GM19438 (cell line): Measurements from ENCODE around the gene TEKT5.
"Not testable (repeated sequence)": the region's sequence is repeated elsewhere in the genome, so short reads cannot be mapped to it uniquely, and the experiment has no call there.

Experiments
- ATAC-seq: cut with Tn5 transposase; IDR thresholded peaks from one replicate; pipeline ENCODE4 v1.9.1; 2021; ENCODE audit warnings: low read depth; ENCODE audit not compliant: unreplicated experiment

TEKT5 gene

DNA sequence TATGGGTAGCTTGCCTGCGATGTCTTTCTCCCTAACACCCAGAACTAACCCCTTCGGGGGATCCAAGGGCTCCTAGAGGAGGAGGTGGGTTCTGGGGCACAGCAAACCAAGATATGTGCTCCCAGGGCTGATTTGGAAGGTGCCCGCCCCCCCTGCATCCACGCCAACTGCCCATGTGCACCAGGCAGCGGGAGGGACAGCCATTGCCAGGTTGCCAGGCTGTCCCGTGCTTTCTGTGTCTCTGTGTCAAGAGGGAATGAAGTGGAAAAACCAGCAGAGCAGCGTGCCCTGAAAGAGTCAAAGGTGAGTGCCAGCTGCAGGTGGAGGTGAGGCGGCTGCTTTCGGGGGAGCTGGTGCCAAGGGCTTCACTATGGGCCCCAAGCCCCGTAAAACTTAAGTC is 6.4 kb downstream of the TEKT5 start:
- ATAC-seq: no peak

DNA sequence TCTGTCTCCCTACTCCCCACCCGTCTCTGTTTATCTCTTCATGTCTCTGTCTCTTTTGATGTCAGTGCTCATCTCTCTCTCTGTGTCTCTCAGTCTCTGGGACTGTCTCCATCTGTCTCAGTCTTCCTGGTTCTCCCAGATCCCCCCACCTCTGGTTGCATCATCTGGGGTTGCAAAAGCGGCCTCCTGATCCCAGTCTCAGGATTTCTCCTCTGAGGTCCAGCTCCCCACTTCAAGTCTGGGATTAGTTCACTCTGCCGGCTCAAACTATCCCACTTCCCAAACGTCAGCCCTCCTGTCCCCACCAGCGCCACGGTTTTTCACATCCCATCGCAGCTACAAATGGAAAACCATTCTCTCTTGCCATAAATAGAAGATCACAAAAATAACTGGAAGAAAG is 9.0 kb downstream of the TEKT5 start:
- ATAC-seq: no peak

DNA sequence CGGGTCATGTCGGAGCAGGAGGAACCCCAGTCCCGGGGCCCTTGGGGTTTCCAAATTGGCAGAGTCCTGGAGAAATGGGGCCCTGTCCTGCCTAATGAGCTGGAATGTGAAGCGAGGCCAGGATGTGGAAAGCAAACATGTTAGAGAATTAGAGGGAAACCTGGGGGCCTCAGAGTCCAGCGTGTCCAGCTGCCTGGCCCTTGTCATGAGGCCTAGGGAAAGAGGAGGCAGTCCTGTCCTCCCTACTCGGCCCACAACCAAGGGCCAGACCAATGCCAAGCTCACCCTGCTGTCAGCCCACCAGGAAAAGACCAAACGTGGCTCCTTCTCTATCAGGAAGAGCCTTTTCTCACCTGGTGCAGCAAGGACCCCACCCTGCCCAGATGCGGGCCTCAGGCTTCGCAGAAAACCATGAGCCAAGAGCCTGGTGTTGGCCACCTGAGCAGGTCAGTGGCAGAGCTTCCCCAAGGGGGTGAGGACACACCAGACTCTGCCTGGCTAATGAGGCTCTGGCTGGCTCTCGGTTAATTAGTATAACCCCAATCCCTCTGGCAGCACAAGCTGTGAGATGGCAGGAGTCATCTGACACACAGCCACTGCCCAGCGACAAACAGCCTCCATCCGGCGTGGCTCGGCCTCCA is 10.1 kb downstream of the TEKT5 start:
- ATAC-seq: no peak

DNA sequence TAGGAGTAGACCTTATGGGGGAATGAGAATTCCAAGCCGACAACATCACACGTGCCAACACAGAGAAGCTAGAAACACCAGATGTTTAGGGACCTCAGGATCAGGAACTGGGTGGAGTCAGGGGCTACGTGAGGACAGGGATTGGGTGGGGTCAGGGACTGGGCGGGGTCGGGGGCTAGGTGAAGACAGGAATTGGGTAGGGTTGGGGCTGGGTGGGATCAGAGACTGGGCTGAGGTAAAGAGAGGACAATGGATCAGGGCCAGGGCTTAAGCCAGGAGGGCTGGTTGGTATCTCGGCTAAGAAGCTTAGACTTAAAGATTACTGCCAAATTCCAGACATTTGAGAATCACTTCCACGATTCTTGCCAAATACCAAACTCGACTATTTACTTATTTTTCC is 11.6 kb downstream of the TEKT5 start:
- ATAC-seq: no peak

DNA sequence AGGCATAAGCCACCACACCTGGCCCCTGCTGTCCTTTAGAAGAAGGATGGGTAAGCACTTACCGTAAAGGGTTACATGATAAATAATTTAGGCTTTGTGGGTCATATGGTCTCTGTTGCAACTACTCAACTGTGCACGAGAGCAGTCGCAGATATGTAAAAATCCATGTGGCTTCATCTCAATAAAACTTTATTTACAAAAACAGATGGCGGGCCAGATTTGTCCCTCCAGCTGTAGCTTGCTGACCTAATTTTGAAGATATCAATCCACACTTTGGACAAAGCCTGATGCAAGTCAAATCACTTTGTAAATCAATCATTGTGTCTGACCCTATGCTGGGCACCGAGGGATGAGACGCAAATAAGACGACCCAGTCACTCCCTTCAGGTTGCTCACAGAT is 12.1 kb downstream of the TEKT5 start:
- ATAC-seq: no peak

DNA sequence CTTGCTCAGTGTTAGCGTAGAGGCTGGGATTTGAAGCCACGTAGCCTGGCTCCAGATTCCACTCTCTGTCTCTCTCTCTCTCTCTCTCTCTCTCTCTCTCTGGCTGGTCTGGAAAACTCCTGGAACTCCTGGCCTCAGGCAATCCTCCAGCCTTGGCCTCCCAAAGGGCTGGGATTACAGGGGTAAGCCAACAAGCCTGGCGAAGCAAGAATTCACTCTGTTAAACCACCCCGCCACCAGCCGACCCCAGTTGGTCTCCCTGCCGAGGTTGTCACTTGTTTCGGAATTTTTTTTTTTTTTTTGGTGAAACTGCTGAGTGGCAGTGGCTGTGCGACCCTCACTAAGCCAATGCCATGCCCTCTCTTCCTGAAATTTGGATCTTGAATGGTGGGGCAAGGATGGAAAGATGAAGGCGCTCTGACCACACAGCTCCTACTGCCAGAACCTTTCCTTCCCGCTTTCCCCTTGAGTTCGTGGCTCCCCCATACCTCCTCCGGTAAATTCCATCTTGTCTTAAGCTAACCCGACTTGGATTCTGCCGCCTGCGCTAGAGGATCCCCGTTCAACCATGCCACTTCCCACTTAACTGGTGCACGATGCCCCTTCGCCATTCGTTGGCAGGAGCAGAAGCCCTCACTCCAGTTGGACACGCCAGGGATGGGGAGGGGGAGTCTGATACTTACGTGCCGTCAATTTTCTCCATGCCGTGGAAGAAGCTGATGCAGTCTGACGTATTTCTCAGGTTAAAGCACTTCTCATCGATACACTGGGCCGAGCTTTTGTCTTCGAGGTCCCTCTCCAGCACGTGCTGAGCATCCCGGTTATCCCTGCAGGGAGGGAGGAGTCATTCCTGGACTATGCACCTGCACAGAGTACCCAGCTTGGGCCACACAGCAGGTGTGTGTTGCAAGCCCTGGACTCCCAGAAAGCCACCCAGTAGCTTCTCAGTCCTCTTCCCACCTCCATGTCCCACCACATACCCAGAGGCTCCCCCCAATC is 13.1 kb downstream of the TEKT5 start:
- no peak for ATAC-seq

DNA sequence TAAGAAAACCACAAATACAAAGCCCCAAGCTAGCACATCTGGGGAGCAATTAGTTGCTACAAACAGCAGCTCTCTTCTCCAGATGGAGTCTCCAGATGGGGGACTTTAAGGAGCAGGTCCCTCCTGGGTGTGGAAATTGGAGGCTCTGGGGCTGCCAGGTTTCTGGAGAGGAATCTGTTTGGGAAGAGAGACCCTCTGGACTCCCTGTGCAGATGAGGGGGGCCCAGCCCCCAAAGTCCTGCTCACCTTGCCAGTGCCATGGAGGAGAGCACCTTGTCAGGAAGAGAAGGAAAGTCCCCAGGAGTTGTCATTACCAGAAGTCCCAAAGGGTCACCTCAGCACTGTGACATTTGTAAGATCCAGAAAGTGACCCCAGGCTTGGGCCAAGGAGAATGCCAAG is 14.8 kb downstream of the TEKT5 start:
- ATAC-seq: no peak

DNA sequence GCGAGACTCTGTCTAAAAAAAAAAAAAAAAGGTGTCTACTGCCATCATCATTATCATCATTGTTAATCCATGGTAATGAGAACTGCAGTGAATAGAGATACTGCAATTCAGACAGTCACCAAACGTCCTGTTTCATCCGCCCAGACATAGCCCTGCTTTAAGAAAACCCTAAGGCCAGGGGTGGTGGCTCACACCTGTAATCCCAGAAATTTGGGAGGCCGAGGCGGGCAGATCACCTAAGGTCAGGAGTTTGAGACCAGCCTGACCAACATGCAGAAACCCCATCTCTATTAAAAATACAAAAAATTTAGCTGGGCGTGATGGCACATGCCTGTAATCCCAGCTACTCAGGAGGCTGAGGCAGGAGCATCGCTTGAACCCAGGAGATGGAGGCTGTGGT is 15.3 kb downstream of the TEKT5 start:
- ATAC-seq: not testable (repeated sequence)

DNA sequence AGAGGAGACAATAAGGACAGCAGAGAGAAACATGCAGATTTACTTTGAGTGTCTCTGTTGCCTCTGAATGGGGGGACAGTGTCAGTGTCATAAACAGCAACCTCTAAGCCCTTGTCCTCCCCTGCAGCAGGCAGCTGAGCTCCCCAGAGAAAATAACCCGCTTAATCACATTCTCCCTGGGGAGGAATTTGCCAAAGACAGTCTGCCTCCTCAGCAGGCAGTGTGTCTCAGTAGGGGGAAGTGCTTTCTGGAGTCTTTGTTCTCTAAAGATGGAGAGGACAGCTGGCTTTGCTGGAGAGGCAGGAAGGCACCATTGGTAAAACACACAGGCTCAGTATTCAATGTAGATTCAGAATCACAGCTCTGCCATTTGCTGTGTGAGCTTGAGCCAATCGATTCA is 16.1 kb downstream of the TEKT5 start:
- ATAC-seq: no peak

DNA sequence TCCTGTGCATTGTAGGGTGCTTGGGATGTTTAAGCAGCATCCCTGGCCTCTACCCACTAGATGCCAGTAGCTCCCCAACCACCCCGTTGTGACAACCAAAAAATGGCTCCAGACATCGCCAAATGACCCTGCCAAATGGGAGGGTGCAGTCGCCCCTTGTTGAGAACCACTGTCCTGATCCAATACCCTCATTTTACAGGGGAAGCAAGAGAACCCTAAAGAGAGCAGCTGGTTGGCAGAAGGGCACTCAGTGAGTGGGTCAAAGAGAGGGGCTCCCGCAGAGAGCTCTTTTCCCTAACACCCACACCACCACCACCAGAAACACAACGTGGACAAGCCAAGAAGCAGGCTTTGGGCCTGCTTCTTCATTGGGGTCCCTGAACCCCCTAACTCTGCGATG is 18.4 kb downstream of the TEKT5 start:
- ATAC-seq: no peak

DNA sequence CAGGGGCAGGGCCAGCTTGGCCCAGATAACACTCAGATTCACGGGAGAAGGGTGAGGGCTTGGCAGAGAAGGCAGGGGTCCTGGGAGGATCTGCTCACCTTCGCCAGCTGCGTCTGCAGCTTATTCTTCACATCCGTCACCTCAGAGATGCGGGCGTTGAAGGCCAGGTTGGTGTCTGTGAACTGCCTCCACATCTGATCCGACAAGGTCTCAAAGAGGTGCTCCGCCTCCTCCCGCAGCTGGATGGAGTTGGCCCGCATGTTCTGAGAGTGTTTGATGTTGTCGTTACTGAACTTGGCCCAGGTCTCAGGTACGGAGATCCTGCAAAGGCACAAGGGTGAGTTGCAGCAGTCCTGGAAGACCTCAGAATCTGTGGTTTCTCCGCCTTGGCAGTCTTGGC is 18.9 kb downstream of the TEKT5 start:
- no peak for ATAC-seq

DNA sequence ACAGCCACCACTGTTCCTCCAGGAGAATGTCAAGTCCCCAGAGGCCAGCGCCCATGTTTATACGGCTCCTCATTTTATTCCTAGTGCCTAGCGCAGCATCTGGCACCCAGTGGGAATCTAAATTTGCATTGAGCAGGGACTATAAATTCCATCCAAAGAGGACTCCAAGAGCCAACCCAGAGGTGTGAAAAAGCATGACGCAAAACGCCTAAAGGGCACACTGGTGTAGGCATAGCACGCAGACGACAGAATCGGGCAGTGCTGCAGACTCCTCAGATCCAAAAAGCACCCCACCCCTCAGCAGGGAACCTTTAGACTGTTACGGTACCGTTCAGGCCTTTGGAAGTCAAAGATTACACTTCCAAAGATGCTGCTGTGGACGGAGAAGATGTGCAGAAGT is 19.5 kb downstream of the TEKT5 start:
- ATAC-seq: no peak

DNA sequence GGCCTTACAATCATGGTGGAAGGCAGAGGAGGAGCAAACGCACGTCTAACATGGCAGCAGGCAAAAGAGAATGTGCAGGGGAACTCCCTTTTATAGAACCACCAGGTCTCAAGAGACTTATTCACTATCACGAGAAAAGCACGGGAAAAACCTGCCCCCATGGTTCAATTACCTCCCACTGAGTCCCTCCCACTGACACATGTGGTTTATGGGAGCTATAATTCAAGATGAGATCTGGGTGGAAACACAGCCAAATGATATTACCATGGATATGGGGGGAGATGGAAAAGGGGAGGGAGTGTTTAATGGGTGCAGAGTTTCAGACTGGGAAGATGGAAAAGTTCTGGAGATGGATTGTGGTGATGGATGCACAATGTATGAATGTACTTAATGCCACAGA is 23.0 kb downstream of the TEKT5 start:
- ATAC-seq: no peak

DNA sequence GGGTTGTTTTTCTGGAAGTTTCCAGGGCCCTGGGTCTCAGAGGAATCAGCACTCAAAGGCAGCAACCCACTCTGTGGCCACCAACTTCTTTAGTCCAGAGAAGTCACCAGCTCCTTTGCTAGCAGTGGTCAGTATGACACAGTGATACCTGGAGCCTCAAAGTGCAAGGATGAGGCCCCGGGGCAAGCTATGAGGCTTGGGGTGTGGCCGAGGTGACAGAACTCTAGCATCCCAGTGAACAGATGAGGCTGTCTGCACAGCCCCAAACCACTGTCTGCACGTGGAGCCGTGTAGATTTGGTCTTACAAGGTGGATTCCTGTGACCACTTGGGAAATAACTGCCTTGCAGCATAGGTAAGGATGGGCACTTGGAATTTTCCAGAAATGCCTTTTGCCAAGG is 24.9 kb downstream of the TEKT5 start:
- ATAC-seq: no peak

DNA sequence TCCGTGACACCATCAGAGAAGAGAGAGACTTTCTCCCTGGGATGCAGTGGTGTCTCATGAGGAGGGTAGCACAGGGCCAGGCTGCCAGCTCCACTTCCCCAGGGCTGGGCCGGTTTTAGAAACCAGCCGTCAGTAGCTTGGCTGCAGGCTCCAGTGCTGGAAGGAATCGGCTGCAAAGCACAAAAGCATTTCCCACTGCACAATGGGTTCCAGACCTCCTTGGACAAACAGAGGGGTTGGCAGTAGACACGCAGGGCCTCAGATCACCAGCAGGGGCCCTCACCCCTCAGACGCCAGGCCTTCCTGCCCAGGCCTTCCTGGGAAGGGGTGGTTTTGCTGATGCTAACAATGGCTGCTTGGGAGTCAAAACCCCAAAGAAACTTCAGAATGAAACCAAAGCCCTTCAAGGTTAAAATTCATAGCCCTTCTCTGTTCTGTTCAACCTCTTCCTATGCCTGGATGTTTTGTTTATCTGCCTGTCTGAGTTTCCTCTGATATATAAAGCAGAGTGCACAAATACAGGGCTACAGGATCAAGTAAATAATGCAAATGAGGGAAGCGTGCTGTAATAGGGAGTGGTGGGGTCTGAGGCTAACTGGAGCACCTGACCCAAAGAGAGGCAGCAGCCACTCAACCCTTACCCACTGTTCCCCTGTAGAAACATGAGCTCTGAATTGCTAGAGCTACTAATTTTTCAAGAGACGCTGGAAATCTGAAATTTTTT is 26.2 kb downstream of the TEKT5 start:
- no peak for ATAC-seq

DNA sequence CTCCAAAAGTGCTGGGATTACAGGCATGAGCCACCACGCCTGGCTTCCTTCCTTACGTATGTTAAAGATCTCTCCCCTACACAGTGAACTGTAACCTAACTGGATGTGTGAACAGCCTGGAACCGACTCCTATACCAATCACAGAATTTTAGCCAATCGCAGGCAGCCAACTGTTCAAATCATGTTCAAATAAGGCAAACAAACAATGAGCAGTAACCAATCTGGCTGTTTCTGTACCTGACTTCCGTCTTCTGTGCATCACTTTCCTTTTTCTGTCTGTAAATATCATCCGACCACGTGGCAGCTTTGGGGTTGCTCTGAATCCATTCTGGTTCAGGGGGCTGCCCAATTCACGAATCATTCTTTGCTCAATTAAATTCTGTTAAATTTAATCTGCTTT is 27.5 kb downstream of the TEKT5 start:
- ATAC-seq: no peak

DNA sequence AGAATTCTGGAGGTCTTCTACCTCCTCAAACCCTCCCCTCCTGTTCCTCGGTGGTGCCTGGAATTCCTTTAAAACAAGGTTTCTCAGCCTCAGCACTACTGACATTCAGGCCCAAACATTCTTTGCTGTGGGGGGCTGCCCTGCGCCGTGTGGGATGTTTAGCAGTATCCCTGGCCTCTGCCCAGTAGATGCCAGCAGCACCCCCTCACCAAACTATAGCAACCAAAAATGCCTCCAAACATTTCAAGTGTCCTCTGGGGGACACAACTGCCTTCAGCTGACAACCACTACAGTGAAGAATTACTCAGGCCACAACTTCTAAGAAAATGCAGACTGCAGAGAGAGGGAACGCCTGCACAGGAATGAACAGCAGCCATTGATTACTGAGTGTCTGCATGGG is 28.4 kb downstream of the TEKT5 start:
- no peak for ATAC-seq

DNA sequence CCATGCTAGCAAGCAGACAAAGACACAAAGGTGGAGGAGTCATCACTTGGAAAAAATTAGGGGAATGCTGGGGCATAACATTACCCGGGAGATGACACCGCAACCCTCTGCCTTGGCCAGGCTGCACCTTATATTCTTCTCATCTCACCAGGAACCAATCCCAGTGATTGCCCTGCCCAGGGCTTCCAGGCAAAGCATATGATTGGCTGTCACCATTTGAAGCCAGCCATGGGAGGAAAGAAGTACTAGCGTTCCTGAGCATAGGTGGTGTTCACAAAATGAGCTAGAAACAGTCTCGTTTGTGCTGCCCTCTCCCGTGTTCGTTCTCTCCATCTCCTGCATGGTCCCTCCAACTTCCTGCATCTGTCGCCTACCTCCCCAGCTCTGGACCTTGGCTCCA is 29.6 kb downstream of the TEKT5 start:
- ATAC-seq: no peak

DNA sequence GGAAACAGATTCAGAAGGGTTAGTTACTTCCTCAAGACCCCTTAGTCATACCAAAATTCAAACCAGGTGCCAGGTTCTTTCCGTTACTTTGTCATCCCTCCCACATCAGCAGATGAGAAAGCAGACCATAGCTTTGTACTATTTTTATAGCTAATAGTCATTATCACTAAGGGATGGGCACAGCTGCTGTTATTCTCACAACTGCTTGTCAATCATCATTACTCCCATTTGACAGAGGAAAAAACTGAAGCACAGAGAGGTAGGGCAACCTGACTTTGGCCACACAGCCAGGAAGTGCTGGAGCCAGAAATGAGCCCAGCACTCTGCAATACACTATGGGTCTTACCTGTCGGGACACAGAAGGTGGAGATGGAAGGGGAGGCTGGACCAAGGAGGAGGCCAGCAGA is 30.0 kb downstream of the TEKT5 start:
- no peak for ATAC-seq

DNA sequence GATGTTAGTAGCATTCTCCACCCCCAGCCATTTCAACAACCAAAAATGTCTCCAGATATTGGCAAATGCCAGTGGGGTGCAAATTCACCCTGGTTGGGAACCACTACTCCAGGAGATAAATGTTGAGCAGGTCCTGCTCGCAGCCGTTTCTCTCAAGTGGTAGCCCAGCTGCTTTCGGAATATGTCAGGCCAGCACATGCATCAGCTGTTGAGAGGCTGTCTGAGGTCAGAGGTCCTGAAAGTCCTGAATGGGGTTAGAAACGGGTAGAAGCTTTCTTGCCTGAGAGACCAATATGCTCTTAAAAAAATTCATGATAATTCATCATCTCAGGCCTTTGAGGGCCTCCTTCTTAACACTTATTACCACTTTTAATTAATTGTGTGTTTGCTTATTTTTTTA is 31.0 kb downstream of the TEKT5 start:
- ATAC-seq: no peak

DNA sequence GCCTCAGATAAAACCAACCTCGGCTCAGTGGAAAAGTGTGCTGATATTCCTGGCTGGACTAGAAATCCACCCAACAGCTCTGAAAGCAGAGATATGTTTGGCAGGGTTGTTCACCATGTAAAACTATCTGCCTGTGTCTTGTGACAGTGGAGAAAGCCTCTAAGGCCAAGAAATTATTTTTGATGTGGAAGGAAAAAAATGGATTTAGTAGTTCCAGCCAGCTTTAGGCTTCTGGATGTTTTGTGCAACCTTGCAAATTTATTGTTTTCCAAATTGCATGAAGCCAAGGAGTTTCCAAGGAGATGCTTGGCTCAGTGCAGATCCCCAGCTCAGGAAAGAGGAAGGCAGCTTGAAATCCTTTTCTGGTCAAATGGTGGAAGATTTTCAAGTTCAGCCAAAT is 31.6 kb downstream of the TEKT5 start:
- ATAC-seq: no peak
